ENCODE measurements around the gene TAF11L11.
"Not testable (repeated sequence)": the region's sequence is repeated elsewhere in the genome, so short reads cannot be mapped to it uniquely, and the experiment has no call there.

Gene TAF11L11

GRCh38 chr5:17603880-17604279, at the start of gene TAF11L11:
Gene TAF11L11, plus strand, starts transcription at chr5:17604183.
- not testable (repeated sequence) for DNase-seq

DNA sequence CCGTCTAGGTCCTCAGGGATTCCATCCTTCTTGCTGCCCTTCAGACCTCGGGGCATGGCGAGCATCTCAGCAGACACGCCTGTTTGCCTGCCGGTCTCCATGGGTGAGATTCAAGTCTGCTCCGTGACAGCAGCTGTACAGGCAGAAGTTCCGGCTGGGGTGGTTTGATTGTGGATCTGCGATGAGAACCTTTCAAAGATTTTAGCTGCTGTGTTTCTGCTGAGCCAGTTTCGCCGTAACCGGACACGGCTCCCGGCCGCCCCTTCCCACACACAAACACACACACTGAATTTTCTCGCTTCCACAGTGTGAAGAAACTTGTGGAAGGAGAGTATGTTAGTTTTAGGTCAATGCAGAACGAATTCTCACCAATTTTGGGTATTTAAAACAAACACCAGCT, 18.3 kb upstream of the TAF11L11 start, which contains the start of gene TAF11L7:
Gene TAF11L7, minus strand, starts transcription at position 101 of the 400 bp plus-strand sequence.
- not testable (repeated sequence) for DNase-seq

DNA sequence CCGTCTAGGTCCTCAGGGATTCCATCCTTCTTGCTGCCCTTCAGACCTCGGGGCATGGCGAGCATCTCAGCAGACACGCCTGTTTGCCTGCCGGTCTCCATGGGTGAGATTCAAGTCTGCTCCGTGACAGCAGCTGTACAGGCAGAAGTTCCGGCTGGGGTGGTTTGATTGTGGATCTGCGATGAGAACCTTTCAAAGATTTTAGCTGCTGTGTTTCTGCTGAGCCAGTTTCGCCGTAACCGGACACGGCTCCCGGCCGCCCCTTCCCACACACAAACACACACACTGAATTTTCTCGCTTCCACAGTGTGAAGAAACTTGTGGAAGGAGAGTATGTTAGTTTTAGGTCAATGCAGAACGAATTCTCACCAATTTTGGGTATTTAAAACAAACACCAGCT, 13.1 kb upstream of the TAF11L11 start, which contains the start of gene TAF11L8:
Gene TAF11L8, minus strand, starts transcription at position 101 of the 400 bp plus-strand sequence.
- DNase-seq = not testable (repeated sequence)

DNA sequence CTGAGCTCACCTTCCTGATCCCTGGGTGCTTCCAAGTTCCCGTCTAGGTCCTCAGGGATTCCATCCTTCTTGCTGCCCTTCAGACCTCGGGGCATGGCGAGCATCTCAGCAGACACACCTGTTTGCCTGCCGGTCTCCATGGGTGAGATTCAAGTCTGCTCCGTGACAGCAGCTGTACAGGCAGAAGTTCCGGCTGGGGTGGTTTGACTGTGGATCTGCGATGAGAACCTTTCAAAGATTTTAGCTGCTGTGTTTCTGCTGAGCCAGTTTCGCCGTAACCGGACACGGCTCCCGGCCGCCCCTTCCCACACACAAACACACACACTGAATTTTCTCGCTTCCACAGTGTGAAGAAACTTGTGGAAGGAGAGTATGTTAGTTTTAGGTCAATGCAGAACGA, 9.7 kb upstream of the TAF11L11 start, which contains the start of gene TAF11L9:
Gene TAF11L9, minus strand, starts transcription at position 140 of the 400 bp plus-strand sequence.
- not testable (repeated sequence) for DNase-seq

GRCh38 chr5:17597728-17598127, 6.3 kb upstream of the TAF11L11 start, which contains the start of gene TAF11L10:
Gene TAF11L10, minus strand, starts transcription at chr5:17597828.
- DNase-seq = not testable (repeated sequence)

- no peak for DNase-seq
Measured at GRCh38 chr5:17604951-17605350, 968 bp downstream of the TAF11L11 start.

GRCh38 chr5:17607461-17607860, 3.5 kb downstream of the TAF11L11 start:
- DNase-seq = not testable (repeated sequence)

DNA sequence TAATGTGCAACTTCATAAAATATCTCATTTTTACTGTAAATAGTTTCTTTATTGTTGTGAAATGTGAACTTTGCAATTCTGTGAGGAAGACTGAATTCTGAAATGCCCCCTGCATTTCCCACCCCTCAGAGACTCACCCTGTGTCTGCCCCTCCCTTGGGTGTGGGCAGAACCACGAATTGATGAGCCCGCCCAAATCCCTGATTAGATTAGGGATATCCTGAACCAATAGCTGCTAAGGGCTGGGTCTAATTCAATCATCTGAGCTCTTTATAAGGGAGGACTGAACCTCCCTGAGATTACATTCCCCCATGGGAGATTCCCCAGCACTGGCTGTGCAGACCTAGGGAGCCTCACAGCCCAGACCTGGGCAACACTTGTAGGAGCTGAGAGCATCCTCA, 6.1 kb downstream of the TAF11L11 start, which contains the start of gene TAF11L12:
Gene TAF11L12, plus strand, starts transcription at position 301 of the 400 bp plus-strand sequence.
- DNase-seq = not testable (repeated sequence)

DNA sequence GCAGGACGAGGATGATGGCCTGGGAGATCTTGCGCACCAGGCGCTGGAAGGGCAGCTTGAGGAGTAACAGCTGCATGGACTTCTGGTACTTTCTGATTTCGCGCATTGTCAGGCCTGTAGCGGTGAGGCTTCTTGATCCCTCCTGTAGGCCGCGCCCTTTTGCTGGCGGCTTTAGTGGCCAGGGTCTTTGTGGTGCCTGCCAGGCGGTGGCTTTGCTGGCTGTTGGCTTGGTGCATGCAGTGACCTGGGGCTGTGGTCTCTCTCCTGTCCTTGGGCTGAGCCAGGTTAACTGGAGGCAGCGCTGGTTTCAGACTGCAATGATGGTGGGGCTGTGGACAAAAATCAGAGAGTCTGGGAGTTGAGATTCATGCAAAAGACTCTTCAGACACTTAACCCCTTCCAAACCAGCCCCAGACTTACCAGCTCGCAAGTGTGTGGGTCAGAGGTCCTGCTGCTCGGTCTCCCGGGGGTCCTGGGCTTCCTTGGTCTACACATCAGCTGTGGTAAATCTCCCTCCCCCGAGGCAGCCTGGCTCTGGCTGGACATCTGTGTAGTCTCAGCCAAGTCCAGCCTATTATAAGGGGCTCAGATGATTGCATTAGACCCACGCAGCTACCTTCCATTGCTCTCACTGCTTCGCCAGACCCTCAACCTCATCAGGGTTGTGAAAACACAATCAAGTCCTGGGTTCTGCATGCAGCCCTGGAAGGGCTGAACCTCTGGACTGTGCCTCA, 11.1 kb downstream of the TAF11L11 start:
- DNase-seq = no peak

DNA sequence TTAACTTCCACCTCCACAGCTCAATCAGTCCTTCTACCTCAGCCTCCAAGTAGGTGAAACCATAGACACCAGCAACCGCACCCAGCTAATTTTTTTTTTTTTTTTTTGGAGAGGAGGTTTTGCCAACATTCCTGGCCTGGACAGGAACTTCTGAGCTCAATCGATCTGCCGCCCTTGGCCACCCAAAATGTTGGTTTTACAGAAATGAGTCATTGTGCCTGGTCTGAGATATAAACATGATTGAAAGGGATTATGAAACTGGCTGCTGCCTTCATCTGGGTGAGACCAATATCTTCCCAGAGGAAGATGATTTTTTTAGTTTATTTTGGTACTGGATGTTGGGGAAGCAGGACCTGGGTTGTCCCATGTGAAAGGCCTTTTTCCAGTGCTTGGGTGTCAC, 15.4 kb downstream of the TAF11L11 start:
- no peak for DNase-seq

GRCh38 chr5:17620627-17621026, 16.6 kb downstream of the TAF11L11 start:
- DNase-seq = no peak

GRCh38 chr5:17625686-17626085, 21.7 kb downstream of the TAF11L11 start:
- DNase-seq = no peak

- not testable (repeated sequence) for DNase-seq
Measured at GRCh38 chr5:17631788-17632187, 27.8 kb downstream of the TAF11L11 start, which contains the start of gene TAF11L13. Gene TAF11L13, plus strand, starts transcription at chr5:17632088.

- DNase-seq = no peak
Measured at GRCh38 chr5:17634160-17634559, 30.2 kb downstream of the TAF11L11 start, which contains the start of gene TAF11L14. Gene TAF11L14, plus strand, starts transcription at chr5:17634460.

GRCh38 chr5:17649232-17649631, 45.2 kb downstream of the TAF11L11 start:
- DNase-seq = not testable (repeated sequence)

- DNase-seq = not testable (repeated sequence)
Measured at GRCh38 chr5:17655201-17655759, 51.3 kb downstream of the TAF11L11 start.
